ENCODE data around the gene CACNA2D4.

The CACNA2D4 gene

GRCh38 chr12:1890119-1890703 lies 28.2 kb downstream of the CACNA2D4 start:
- no peak overlapping the region for H3K4me3 ChIP-seq (ENCODE audit: low read depth, low read length)

GRCh38 chr12:1888923-1889322 lies 29.5 kb downstream of the CACNA2D4 start:
- H3K4me3 ChIP-seq (ENCODE audit: low read depth, low read length) = no peak overlapping the region

GRCh38 chr12:1886396-1887008 lies 31.9 kb downstream of the CACNA2D4 start:
- H3K4me3 ChIP-seq (ENCODE audit: low read depth, low read length) = no peak overlapping the region

DNA sequence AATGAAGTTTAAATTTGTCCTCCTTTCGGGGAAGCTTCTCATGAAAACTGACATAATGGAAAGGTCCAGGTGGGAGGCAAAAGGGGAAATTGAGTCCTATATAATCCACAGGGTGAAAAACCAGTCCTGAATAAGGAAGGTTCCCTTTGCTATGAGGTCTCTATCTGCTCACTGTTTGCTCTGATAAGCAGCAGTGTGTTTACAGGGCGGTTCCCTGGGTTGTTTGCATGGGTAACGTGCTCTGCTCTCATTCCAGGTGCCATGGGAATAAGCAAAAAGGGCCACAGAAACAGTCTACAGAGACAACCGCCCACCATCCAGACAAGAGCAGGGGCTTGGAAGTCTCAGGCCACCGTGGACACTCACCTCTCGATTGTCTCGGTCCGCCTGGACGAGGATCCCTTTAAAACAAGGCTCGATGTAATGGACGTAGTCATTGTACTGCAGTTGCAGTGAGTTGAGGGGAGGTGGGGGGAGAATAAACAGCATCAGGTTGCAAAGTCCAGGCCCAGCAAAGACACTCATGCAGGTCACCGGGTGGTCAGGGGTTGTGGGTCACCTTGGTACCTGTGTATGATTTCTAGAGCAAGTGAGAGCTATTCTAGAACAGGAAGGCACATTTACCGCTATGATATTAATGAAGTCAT lies 32.7 kb downstream of the CACNA2D4 start:
- no peak overlapping the region for H3K4me3 ChIP-seq (ENCODE audit: low read depth, low read length)

GRCh38 chr12:1885082-1885596 lies 33.3 kb downstream of the CACNA2D4 start:
- no peak overlapping the region for H3K4me3 ChIP-seq (ENCODE audit: low read depth, low read length)

DNA sequence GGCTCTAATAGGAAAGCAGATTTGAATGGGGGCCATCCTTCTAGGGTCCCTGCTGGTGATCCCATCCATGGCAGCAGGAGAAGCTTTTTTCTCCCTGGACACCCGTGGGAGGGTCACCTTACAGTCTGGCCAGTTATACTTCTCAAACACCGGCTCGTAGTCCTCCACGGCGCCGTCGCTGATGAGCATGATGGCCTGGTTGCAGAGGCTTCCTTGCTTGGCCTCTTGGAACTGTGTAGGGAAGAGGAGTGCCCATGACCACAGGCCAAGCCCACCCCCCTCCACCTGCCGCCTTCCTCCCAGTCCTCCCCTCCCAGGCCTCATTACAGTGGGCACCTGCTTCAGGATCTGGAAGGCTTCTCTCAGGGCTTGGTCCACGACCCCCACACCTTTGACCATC lies 33.8 kb downstream of the CACNA2D4 start:
- H3K4me3 ChIP-seq (ENCODE audit: low read depth, low read length) = no peak overlapping the region

GRCh38 chr12:1883513-1883912 lies 34.9 kb downstream of the CACNA2D4 start:
- H3K4me3 ChIP-seq (ENCODE audit: low read depth, low read length) = no peak overlapping the region

DNA sequence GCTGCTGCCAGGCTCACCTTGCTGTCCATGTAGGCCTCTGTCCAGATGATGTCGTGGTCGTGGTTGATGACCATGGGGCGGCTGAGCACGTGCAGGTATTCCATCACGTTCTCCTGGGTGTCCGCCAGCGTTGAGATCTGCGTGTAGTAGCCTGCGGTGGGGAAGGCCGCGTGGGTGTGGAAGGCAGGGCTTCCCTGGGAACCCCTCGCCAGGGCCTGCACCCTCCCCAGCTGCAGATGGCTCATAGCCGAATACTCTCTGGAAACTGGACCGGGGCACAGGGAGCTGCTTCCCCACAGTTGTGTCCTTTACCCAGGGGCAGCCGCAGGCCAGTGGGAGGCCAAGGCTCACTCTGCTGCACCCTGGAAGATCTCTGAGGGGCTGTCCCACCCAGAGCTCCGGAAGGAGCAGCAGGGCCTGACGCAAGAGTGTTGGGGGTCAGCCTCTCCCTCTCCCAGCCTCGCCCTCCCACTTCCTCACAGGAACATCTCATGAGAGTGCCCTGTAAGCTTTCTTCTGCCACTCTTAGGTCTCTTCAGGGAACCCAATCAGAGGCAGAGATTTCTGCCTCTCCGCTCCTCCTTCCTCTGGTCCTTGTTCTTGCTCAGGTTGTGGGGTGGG lies 35.5 kb downstream of the CACNA2D4 start:
- no peak overlapping the region for H3K4me3 ChIP-seq (ENCODE audit: low read depth, low read length)

GRCh38 chr12:1882405-1882804 lies 36.0 kb downstream of the CACNA2D4 start:
- no peak overlapping the region for H3K4me3 ChIP-seq (ENCODE audit: low read depth, low read length)

- H3K4me3 ChIP-seq (ENCODE audit: low read depth, low read length) = no peak overlapping the region
Observed at GRCh38 chr12:1881936-1882335, 36.5 kb downstream of the CACNA2D4 start.

GRCh38 chr12:1881301-1881700 lies 37.2 kb downstream of the CACNA2D4 start:
- H3K4me3 ChIP-seq (ENCODE audit: low read depth, low read length) = no peak overlapping the region

GRCh38 chr12:1880876-1881275 lies 37.6 kb downstream of the CACNA2D4 start:
- no peak overlapping the region for H3K4me3 ChIP-seq (ENCODE audit: low read depth, low read length)

DNA sequence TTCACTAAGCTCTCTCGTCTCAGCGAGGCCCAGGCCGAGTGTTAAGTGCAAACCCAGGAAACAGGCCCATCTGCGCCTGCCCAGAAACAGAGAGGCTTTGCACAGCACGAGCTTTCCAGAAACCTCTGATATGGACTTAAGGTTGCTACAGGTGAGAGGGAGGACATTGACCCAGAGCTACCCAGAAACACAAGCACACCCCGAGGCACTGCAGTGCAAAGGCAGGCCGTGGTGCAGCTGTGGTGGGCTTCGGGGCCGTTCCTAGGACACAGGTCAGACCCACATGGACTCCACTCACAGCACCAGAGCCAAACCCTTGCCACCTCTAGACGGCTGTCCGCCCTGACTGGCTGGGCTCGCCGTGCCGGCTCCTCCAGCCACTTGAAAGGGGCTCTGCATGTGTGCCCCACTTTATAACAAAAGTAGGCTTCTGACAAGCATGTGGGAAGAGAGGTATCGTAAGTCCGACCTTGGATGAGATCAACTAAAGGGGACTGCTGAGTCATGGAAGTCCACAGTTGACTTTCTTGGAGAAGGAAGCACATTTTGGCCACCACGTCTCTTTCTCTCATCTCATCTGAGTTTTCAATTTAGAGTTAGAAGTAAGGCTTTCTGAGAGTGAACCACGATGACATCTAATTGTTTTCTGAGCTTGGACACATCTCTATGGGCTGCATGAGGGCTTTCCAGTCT lies 38.2 kb downstream of the CACNA2D4 start:
- no peak overlapping the region for H3K4me3 ChIP-seq (ENCODE audit: low read depth, low read length)

- H3K4me3 ChIP-seq (ENCODE audit: low read depth, low read length) = no peak overlapping the region
Observed at GRCh38 chr12:1879633-1880032, 38.8 kb downstream of the CACNA2D4 start.

GRCh38 chr12:1878695-1879094 lies 39.8 kb downstream of the CACNA2D4 start:
- H3K4me3 ChIP-seq (ENCODE audit: low read depth, low read length) = no peak overlapping the region

DNA sequence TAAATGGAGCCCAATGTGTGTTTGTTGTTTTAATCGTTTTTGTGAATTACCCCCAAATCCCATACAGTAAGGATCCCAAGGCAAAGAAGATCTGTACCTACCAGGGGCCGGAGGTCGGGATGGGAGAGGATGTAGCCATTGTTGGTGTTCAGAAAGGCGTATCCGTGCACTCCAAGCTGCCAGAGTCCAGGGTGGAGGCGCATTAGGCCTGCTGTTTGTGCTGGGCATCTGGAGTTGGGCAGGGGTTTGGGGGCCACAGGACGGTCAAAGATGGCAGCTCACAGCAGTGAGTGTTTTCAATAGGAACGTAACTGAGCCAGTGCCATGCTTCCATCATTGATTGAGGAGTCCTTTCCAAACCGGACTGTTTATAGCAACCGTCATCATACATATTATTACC lies 40.2 kb downstream of the CACNA2D4 start:
- H3K4me3 ChIP-seq (ENCODE audit: low read depth, low read length) = no peak overlapping the region

DNA sequence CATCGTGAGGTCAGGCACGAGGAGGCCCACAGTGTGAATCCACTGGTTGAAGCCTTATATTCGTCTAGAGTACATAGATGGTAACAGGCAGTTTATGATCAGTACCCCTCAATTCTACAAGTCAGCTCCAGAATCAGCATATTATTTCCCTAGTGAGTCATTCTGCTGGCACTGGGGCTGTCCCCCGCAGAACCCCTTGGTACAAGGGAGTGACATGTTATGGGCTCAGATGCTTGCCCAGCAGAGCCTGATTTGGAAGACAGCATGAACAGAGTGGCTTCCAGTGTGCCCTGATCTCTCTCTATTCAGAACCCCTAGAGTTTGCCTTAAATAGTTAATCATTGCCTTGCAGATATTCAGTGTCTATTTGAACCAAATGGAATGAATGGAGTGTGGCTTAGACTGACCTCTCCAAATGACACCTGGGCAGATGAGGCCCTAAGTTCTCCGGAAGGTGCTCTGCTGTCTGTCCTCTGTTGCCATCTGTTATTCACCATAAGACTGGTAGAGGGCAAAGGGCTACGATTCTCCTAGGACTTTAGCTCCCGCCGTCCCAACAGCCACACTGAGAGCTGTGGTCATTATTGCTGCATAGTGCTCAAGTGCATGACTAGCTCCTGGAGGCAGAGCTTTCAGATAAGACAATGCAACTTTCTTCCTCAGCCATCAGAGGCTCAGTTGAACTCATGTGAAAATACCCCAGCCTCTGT lies 41.1 kb downstream of the CACNA2D4 start:
- H3K4me3 ChIP-seq (ENCODE audit: low read depth, low read length) = no peak overlapping the region

DNA sequence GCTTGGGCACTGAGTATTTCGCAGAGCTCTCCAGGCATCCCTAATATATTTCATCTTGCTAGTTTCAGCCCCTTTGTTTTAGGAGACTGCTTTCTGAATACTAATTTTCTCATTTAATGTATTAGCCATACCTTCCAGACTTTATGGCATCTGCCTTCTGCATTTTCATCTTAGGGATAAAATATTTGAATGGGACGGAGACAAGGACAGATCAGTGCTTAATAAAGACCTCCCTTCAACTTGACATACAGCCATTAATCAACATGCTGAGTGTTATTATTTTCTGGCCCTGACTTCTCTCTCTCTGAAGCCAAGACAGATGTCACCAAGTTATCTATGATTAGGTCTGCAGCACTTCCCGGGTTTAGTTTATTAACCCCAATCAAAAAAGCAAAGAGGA lies 42.4 kb downstream of the CACNA2D4 start:
- no peak overlapping the region for H3K4me3 ChIP-seq (ENCODE audit: low read depth, low read length)

DNA sequence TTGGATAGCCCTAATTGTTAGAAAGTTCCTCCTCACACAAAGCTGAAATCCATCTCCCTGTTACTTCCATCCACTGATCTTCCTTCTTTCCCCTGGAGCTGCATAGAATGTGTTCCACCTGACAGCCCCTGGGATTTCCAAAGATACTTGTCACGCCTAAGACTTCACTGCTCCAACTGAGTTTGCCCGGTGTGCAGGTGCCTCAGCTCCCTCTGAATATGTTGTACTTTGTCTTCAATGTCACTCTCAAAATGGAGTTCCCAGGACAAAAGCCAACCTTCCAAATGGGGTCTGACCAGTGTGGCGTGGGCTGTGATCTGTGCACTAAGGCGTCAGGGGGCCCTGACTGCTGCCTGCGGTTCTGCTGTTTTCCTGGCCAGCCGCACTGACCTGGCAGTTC lies 42.8 kb downstream of the CACNA2D4 start:
- H3K4me3 ChIP-seq (ENCODE audit: low read depth, low read length) = no peak overlapping the region

Measured in iPS-11a (cell line).